ENCODE measurements around the gene ANKRD44. TPM values are rescaled to one million over a fixed set of nuclear protein-coding genes. Genes with fewer than 3 reads are reported as not detected.
A peak's percentile ranks its signal among the peaks of the same experiment; 100 is the strongest.

ANKRD44 gene
- total RNA-seq, 1 donor from 2014 or later: 11.2 TPM

GRCh38 chr2:196987298-196987648 is 323.3 kb downstream of the ANKRD44 start:
- H3K27ac Mint-ChIP-seq (ENCODE audit: unreplicated experiment): peak overlapping the region; percentile 98
- H3K27me3 Mint-ChIP-seq (ENCODE audit: low read depth): no peaks in the 10 kb centered on the region
- H3K4me3 Mint-ChIP-seq: peak overlapping the region; percentile 78
- H3K36me3 Mint-ChIP-seq (ENCODE audit: low read depth): no peaks in the 10 kb centered on the region
- no peak for DNase-seq (ENCODE audit: low read depth, low spot score)
- no peak for TF ChIP-seq CTCF (conservative IDR thresholded peaks at IDR 0.05)
- no peaks in the 10 kb centered on the region for H3K9me3 Mint-ChIP-seq
- peaks cover 47% of the 10 kb centered on the region for H3K4me1 Mint-ChIP-seq

GRCh38 chr2:196985511-196986183 is 324.9 kb downstream of the ANKRD44 start:
- no peaks in the 10 kb centered on the region for H3K36me3 Mint-ChIP-seq (ENCODE audit: low read depth)
- no peak for DNase-seq (ENCODE audit: low read depth, low spot score)
- H3K27ac Mint-ChIP-seq (ENCODE audit: unreplicated experiment): no peak overlapping the region
- H3K4me1 Mint-ChIP-seq: peaks cover 44% of the 10 kb centered on the region
- no peak overlapping the region for H3K4me3 Mint-ChIP-seq
- no peaks in the 10 kb centered on the region for H3K27me3 Mint-ChIP-seq (ENCODE audit: low read depth)
- no peak for TF ChIP-seq CTCF (conservative IDR thresholded peaks at IDR 0.05)
- no peaks in the 10 kb centered on the region for H3K9me3 Mint-ChIP-seq

GRCh38 chr2:196984903-196985302 is 325.7 kb downstream of the ANKRD44 start:
- H3K4me3 Mint-ChIP-seq: no peak overlapping the region
- H3K27me3 Mint-ChIP-seq (ENCODE audit: low read depth): no peaks in the 10 kb centered on the region
- H3K9me3 Mint-ChIP-seq: no peaks in the 10 kb centered on the region
- H3K27ac Mint-ChIP-seq (ENCODE audit: unreplicated experiment): no peak overlapping the region
- TF ChIP-seq CTCF (conservative IDR thresholded peaks at IDR 0.05): no peak
- H3K36me3 Mint-ChIP-seq (ENCODE audit: low read depth): no peaks in the 10 kb centered on the region
- H3K4me1 Mint-ChIP-seq: peaks cover 39% of the 10 kb centered on the region
- no peak for DNase-seq (ENCODE audit: low read depth, low spot score)

- Mint-ChIP-seq H3K27ac (ENCODE audit: unreplicated experiment) (no peak overlapping the region), H3K4me3 (no peak overlapping the region), H3K27me3 (ENCODE audit: low read depth) (no peaks in the 10 kb centered on the region), H3K9me3 (no peaks in the 10 kb centered on the region), H3K4me1 (peaks cover 32% of the 10 kb centered on the region), H3K36me3 (ENCODE audit: low read depth) (no peaks in the 10 kb centered on the region)
- no peak for DNase-seq (ENCODE audit: low read depth, low spot score)
- no peak for TF ChIP-seq CTCF (conservative IDR thresholded peaks at IDR 0.05)
Measured at GRCh38 chr2:196983934-196984333, 326.6 kb downstream of the ANKRD44 start.

GRCh38 chr2:196980473-196980872 is 330.1 kb downstream of the ANKRD44 start:
- no peak for DNase-seq (ENCODE audit: low read depth, low spot score)
- H3K27ac Mint-ChIP-seq (ENCODE audit: unreplicated experiment): no peak overlapping the region
- no peaks in the 10 kb centered on the region for H3K36me3 Mint-ChIP-seq (ENCODE audit: low read depth)
- no peak overlapping the region for H3K4me3 Mint-ChIP-seq
- H3K9me3 Mint-ChIP-seq: peaks cover 4% of the 10 kb centered on the region
- no peak for TF ChIP-seq CTCF (conservative IDR thresholded peaks at IDR 0.05)
- H3K27me3 Mint-ChIP-seq (ENCODE audit: low read depth): no peaks in the 10 kb centered on the region
- H3K4me1 Mint-ChIP-seq: peaks cover 7% of the 10 kb centered on the region

All from neural crest cell (in vitro differentiated cells).